WTC11 (cell line): Measurements from ENCODE around the gene NCOA3. TPM values are rescaled to one million over a fixed set of nuclear protein-coding genes. Genes with fewer than 3 reads are reported as not detected.
"Not testable (repeated sequence)": the region's sequence is repeated elsewhere in the genome, so short reads cannot be mapped to it uniquely, and the experiment has no call there.

ENCODE experiments used
- ATAC-seq: fragments of 200-7000 bp; cut with Tn5 transposase; 2 replicates; pipeline ENCODE4 v1.10.0; 2021; ENCODE audit warnings: mild to moderate bottlenecking, moderate library complexity
- CTCF ChIA-PET: fragments of 300-600 bp; sonication (Branson Sonifier 250); formaldehyde crosslinking; loops from one replicate; lab custom pipeline; 2021; ENCODE audit warnings: antibody characterized with exemption; lab: Charles Lee
- POLR2A ChIA-PET: fragments of 350-600 bp; sonication (Branson Sonifier 250); formaldehyde crosslinking; loops from one replicate; lab custom pipeline; 2021; ENCODE audit warnings: antibody characterized with exemption; lab: Charles Lee
- DNase-seq: peaks from one replicate; pipeline ENCODE4 v3.0.0; 2021; ENCODE audit warnings: low spot score
- H3K27ac Mint-ChIP-seq: 2 replicates; pipeline ENCODE4 v1.8.0; 2021; ENCODE audit warnings: mixed read lengths
- H3K27me3 Mint-ChIP-seq: 2 replicates; pipeline ENCODE4 v1.8.0; 2021; ENCODE audit warnings: low read depth, mild to moderate bottlenecking, moderate library complexity, mixed read lengths
- H3K36me3 Mint-ChIP-seq: 2 replicates; pipeline ENCODE4 v1.8.0; 2021; ENCODE audit warnings: mixed read lengths
- H3K4me1 Mint-ChIP-seq: 2 replicates; pipeline ENCODE4 v1.8.0; 2022; ENCODE audit warnings: mixed read lengths
- H3K4me3 Mint-ChIP-seq: 2 replicates; pipeline ENCODE4 v1.8.0; 2021; ENCODE audit warnings: mild to moderate bottlenecking, moderate library complexity, mixed read lengths
- H3K9me3 Mint-ChIP-seq: 2 replicates; pipeline ENCODE4 v1.8.0; 2021; ENCODE audit warnings: mixed read lengths
- CREB1 ChIP-seq: sonication (generic); formaldehyde crosslinking; IDR thresholded peaks from 2 replicates; pipeline ENCODE4 v1.8.0; 2023; ENCODE audit warnings: mild to moderate bottlenecking, missing genetic modification reagents
- CTCF ChIP-seq: fragments of 200-600 bp; IDR thresholded peaks from 2 replicates; pipeline ENCODE4 v1.8.0; 2022; ENCODE audit warnings: antibody characterized with exemption
- FOXK1 ChIP-seq: sonication (generic); formaldehyde crosslinking; IDR thresholded peaks from 2 replicates; pipeline ENCODE4 v1.8.0; 2022; ENCODE audit warnings: mild to moderate bottlenecking, moderate library complexity, missing genetic modification reagents
- GRHL2 ChIP-seq: fragments of 250-450 bp; sonication (Bioruptor Pico); IDR thresholded peaks from 2 replicates; pipeline ENCODE4 v1.8.0; 2022; ENCODE audit warnings: mild to moderate bottlenecking, moderate library complexity; ENCODE audit not compliant: insufficient replicate concordance, severe bottlenecking
- GTF2I ChIP-seq: fragments of 250-450 bp; sonication (Bioruptor Pico); conservative IDR thresholded peaks from 2 replicates; pipeline ENCODE4 v1.4.0; 2021; ENCODE audit warnings: mild to moderate bottlenecking
- IRF2 ChIP-seq: sonication (generic); formaldehyde crosslinking; IDR thresholded peaks from 2 replicates; pipeline ENCODE4 v1.8.0; 2022; ENCODE audit warnings: low read depth, missing genetic modification reagents, borderline replicate concordance
- JUN ChIP-seq: sonication (generic); formaldehyde crosslinking; IDR thresholded peaks from 2 replicates; pipeline ENCODE4 v1.8.0; 2023; ENCODE audit warnings: mild to moderate bottlenecking, missing genetic modification reagents
- KAT7 ChIP-seq: sonication (generic); formaldehyde crosslinking; IDR thresholded peaks from 2 replicates; pipeline ENCODE4 v1.8.1; 2023; ENCODE audit warnings: missing genetic modification reagents, mild to moderate bottlenecking, borderline replicate concordance
- MYBL2 ChIP-seq: sonication (generic); formaldehyde crosslinking; IDR thresholded peaks from 2 replicates; pipeline ENCODE4 v1.8.1; 2023; ENCODE audit warnings: mild to moderate bottlenecking, moderate library complexity, missing genetic modification reagents
- NFE2L1 ChIP-seq: sonication (generic); formaldehyde crosslinking; IDR thresholded peaks from 2 replicates; pipeline ENCODE4 v1.8.1; 2023; ENCODE audit warnings: missing genetic modification reagents
- NR1H2 ChIP-seq: sonication (generic); formaldehyde crosslinking; IDR thresholded peaks from 2 replicates; pipeline ENCODE4 v1.9.0; 2021; ENCODE audit warnings: mild to moderate bottlenecking, moderate library complexity, missing genetic modification reagents
- PREB ChIP-seq: sonication (generic); formaldehyde crosslinking; IDR thresholded peaks from 2 replicates; pipeline ENCODE4 v1.8.1; 2022; ENCODE audit warnings: mild to moderate bottlenecking, missing genetic modification reagents, moderate library complexity, borderline replicate concordance
- PRRX2 ChIP-seq: fragments of 250-450 bp; sonication (Bioruptor Pico); IDR thresholded peaks from 2 replicates; pipeline ENCODE4 v1.8.0; 2021; ENCODE audit warnings: mild to moderate bottlenecking
- RORB ChIP-seq: fragments of 250-450 bp; sonication (Bioruptor Pico); IDR thresholded peaks from 2 replicates; pipeline ENCODE4 v1.9.0; 2021; ENCODE audit warnings: mild to moderate bottlenecking
- TCF7 ChIP-seq: sonication (generic); formaldehyde crosslinking; IDR thresholded peaks from 2 replicates; pipeline ENCODE4 v1.8.0; 2022; ENCODE audit warnings: mild to moderate bottlenecking, low read depth, missing genetic modification reagents, moderate library complexity
- TP53 ChIP-seq: sonication (generic); formaldehyde crosslinking; IDR thresholded peaks from 2 replicates; pipeline ENCODE4 v1.8.1; 2023; ENCODE audit warnings: mild to moderate bottlenecking, missing genetic modification reagents
- ZNF121 ChIP-seq: sonication (generic); formaldehyde crosslinking; IDR thresholded peaks from 2 replicates; pipeline ENCODE4 v1.8.0; 2023; ENCODE audit warnings: missing genetic modification reagents
- ZNF232 ChIP-seq: sonication (generic); formaldehyde crosslinking; IDR thresholded peaks from 2 replicates; pipeline ENCODE4 v1.8.0; 2022; ENCODE audit warnings: mild to moderate bottlenecking, missing genetic modification reagents
- ZNF396 ChIP-seq: fragments of 250-450 bp; sonication (Bioruptor Pico); IDR thresholded peaks from 2 replicates; pipeline ENCODE4 v1.8.0; 2021; ENCODE audit warnings: mild to moderate bottlenecking, moderate library complexity, borderline replicate concordance
- total RNA-seq: library from RNA; stranded (reverse); gene quantifications from 3 replicates; pipeline ENCODE4 v1.2.3, GENCODE V29; 2021
- TF ChIP-seq, protein P1 (sequence below): fragments of 250-450 bp; sonication (Bioruptor Pico); IDR thresholded peaks from 2 replicates; pipeline ENCODE4 v1.9.0; 2021; ENCODE audit warnings: mild to moderate bottlenecking
- TF ChIP-seq, protein P2 (sequence below): sonication (generic); formaldehyde crosslinking; IDR thresholded peaks from 2 replicates; pipeline ENCODE4 v1.8.1; 2022; ENCODE audit warnings: mild to moderate bottlenecking, moderate library complexity, missing genetic modification reagents
- TF ChIP-seq, protein P3 (sequence below): sonication (generic); formaldehyde crosslinking; IDR thresholded peaks from 2 replicates; pipeline ENCODE4 v1.8.1; 2023; ENCODE audit warnings: mild to moderate bottlenecking, missing genetic modification reagents, moderate library complexity
- TF ChIP-seq, protein P4 (sequence below): sonication (generic); formaldehyde crosslinking; IDR thresholded peaks from 2 replicates; pipeline ENCODE4 v1.8.1; 2023; ENCODE audit warnings: mild to moderate bottlenecking, missing genetic modification reagents, moderate library complexity

NCOA3 gene
- total RNA-seq, 1 experiment from 2014 or later: 25.2 TPM

DNA sequence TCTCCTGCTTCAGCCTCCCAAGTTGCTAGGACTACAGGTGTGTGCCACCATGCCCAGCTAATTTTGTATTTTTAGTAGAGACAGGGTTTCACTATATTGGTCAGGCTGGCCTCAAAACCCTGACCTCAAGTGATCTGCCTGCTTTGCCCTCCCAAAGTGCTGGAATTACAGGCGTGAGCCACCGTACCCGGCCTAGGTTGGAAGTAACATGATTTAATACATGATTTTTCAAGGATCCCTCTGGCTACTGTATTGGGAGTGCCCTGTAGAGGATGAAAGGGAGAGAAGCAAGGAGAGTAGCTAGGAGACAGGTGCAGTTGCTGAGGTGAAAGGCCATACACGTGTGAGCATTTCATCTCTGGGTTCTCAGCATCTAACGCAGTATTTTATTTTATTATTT is 2.6 kb upstream of the NCOA3 start (continued):
- TF ChIP-seq, protein P1, sequence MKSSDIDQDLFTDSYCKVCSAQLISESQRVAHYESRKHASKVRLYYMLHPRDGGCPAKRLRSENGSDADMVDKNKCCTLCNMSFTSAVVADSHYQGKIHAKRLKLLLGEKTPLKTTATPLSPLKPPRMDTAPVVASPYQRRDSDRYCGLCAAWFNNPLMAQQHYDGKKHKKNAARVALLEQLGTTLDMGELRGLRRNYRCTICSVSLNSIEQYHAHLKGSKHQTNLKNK: no peak

DNA sequence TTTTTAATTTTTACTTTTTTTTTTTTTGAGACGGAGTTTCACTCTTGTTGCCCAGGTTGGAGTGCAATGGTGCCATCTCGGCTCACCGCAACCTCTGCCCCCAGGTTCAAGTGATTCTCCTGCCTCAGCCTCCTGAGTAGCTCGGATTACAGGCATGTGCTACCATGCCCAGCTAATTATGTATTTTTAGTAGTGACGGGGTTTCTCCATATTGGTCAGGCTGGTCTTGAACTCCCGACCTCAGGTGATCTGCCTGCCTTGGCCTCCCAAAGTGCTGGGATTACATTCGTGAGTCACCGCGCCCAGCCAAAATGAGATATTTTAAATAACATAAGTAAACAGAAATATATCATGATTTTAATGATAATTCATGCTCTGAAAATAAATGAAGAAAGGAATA is 1.6 kb upstream of the NCOA3 start:
- H3K36me3 Mint-ChIP-seq, DNase-seq, POLR2A ChIA-PET, CTCF ChIA-PET, H3K9me3 Mint-ChIP-seq, ATAC-seq, H3K27me3 Mint-ChIP-seq, H3K27ac Mint-ChIP-seq: not testable (repeated sequence)
- Mint-ChIP-seq H3K4me1 (peaks cover 28% of the 10 kb centered on the region), H3K4me3 (peak overlapping the region; percentile 93; the same call in 1 of the 2 replicates)

DNA sequence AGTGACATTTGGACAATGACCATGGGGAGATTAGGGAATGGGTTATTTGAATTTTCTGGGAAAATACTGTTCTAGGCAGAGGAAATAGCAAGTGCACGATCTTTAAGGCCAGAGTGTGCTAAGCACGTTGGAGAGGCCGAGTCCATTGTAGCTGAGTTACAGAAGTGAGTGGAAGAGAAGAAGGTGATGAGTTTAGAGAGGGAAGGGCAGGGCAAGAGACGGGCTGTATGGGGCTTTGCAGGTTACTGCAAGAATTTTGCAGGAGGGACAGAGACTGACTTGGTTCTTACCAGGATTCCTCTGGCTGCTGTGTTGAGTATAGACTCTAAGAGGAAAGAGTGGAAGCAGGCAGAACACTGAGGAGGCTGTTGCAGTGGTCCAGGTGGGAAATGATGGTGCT is 1.1 kb upstream of the NCOA3 start:
- Mint-ChIP-seq H3K9me3 (0 out of 2 replicates have a peak, but pooled peaks cover 3% of the 10 kb centered on the region), H3K27me3 (no peaks in the 10 kb centered on the region), H3K4me1 (peaks cover 32% of the 10 kb centered on the region), H3K27ac (peak overlapping the region; percentile 54; the same call in 1 of the 2 replicates), H3K4me3 (peak overlapping the region; percentile 93), H3K36me3 (no peaks in the 10 kb centered on the region)
- ATAC-seq (no peak), DNase-seq (no peak)
- POLR2A ChIA-PET: no interaction called here
- CTCF ChIA-PET: no interaction called here
- TF ChIP-seq ZNF232 (CRISPR knock-in tag) (no peak), ZNF396 (no peak), TP53 (CRISPR knock-in tag) (no peak), KAT7 (CRISPR knock-in tag) (no peak), TCF7 (CRISPR knock-in tag) (no peak), JUN (CRISPR knock-in tag) (no peak), CREB1 (CRISPR knock-in tag) (no peak), MYBL2 (CRISPR knock-in tag) (no peak), NFE2L1 (CRISPR knock-in tag) (no peak), NR1H2 (CRISPR knock-in tag) (no peak), GTF2I (CRISPR knock-in tag) (no peak)

- DNase-seq (no peak), ATAC-seq (no peak)
- peak overlapping the region; percentile 93 for H3K4me3 Mint-ChIP-seq
- CTCF ChIA-PET: interaction anchor here (0.7 to 2.8 kb wide), 9 partner anchors 8 to 305 kb away, joined by 3 to 11 read pairs (median 7); no protein-coding TSS in a partner anchor
- TF ChIP-seq, protein P2, sequence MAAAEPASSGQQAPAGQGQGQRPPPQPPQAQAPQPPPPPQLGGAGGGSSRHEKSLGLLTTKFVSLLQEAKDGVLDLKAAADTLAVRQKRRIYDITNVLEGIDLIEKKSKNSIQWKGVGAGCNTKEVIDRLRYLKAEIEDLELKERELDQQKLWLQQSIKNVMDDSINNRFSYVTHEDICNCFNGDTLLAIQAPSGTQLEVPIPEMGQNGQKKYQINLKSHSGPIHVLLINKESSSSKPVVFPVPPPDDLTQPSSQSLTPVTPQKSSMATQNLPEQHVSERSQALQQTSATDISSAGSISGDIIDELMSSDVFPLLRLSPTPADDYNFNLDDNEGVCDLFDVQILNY (CRISPR knock-in tag): no peak
- TF ChIP-seq CTCF (no peak), NFE2L1 (CRISPR knock-in tag) (no peak), IRF2 (CRISPR knock-in tag) (no peak), FOXK1 (CRISPR knock-in tag) (no peak), PRRX2 (no peak), ZNF121 (CRISPR knock-in tag) (no peak), GRHL2 (CRISPR knock-in tag) (no peak), ZNF396 (no peak), PREB (no peak), RORB (CRISPR knock-in tag) (no peak)
- TF ChIP-seq, protein P3, sequence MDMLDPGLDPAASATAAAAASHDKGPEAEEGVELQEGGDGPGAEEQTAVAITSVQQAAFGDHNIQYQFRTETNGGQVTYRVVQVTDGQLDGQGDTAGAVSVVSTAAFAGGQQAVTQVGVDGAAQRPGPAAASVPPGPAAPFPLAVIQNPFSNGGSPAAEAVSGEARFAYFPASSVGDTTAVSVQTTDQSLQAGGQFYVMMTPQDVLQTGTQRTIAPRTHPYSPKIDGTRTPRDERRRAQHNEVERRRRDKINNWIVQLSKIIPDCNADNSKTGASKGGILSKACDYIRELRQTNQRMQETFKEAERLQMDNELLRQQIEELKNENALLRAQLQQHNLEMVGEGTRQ (CRISPR knock-in tag): no peak
- TF ChIP-seq, protein P4, sequence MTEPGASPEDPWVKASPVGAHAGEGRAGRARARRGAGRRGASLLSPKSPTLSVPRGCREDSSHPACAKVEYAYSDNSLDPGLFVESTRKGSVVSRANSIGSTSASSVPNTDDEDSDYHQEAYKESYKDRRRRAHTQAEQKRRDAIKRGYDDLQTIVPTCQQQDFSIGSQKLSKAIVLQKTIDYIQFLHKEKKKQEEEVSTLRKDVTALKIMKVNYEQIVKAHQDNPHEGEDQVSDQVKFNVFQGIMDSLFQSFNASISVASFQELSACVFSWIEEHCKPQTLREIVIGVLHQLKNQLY: no peak
- no peaks in the 10 kb centered on the region for H3K36me3 Mint-ChIP-seq
- H3K9me3 Mint-ChIP-seq: 0 out of 2 replicates have a peak, but pooled peaks cover under 1% of the 10 kb centered on the region
- peaks cover 35% of the 10 kb centered on the region for H3K4me1 Mint-ChIP-seq
- H3K27ac Mint-ChIP-seq: peak overlapping the region; percentile 67
- H3K27me3 Mint-ChIP-seq: no peaks in the 10 kb centered on the region
- POLR2A ChIA-PET: interaction anchor here (0.9 to 1.7 kb wide), 7 partner anchors 14 to 117 kb away, joined by 3 to 6 read pairs (median 3); no protein-coding TSS in a partner anchor
Measured at GRCh38 chr20:47501116-47501481, 588 bp upstream of the NCOA3 start.
